GM23248 (cell line): ENCODE data around the gene COL19A1. TPM values are rescaled to one million over a fixed set of nuclear protein-coding genes. Genes with fewer than 3 reads are reported as not detected.

Experiments used
- DNase-seq: peaks from one replicate; pipeline ENCODE4 v3.0.0-alpha.2; 2015
- H2AFZ ChIP-seq: fragments of 200-600 bp; sonication (generic); 2 replicates; pipeline ENCODE4 v1.6.1; 2016; ENCODE audit warnings: antibody characterized with exemption
- H3F3A ChIP-seq: fragments of 200-600 bp; sonication (generic); 2 replicates; pipeline ENCODE4 v1.6.1; 2016; ENCODE audit warnings: mild to moderate bottlenecking, antibody characterized with exemption, mixed run types; ENCODE audit not compliant: insufficient read depth
- H3K27ac ChIP-seq: fragments of 200-600 bp; sonication (generic); 2 replicates; pipeline ENCODE4 v1.5.1; 2016; ENCODE audit warnings: mild to moderate bottlenecking
- H3K27me3 ChIP-seq: fragments of 200-600 bp; sonication (generic); replicated peaks from 2 replicates; pipeline ENCODE4 v1.6.1; 2016; ENCODE audit warnings: mild to moderate bottlenecking; ENCODE audit not compliant: insufficient read depth
- H3K36me3 ChIP-seq: fragments of 200-600 bp; sonication (generic); 2 replicates; pipeline ENCODE4 v1.6.1; 2016; ENCODE audit warnings: low read depth, mild to moderate bottlenecking
- H3K4me1 ChIP-seq: fragments of 200-600 bp; sonication (generic); 2 replicates; pipeline ENCODE4 v1.6.1; 2016; ENCODE audit warnings: mild to moderate bottlenecking; ENCODE audit not compliant: insufficient read depth
- H3K4me2 ChIP-seq: fragments of 200-600 bp; sonication (generic); one replicate; pipeline ENCODE4 v1.6.1; 2016; ENCODE audit warnings: mild to moderate bottlenecking; ENCODE audit not compliant: unreplicated experiment
- H3K4me3 ChIP-seq: fragments of 200-600 bp; sonication (generic); 2 replicates; pipeline ENCODE4 v1.5.1; 2016; ENCODE audit warnings: mild to moderate bottlenecking
- H3K79me2 ChIP-seq: fragments of 200-600 bp; sonication (generic); 2 replicates; pipeline ENCODE4 v1.6.1; 2016; ENCODE audit warnings: mild to moderate bottlenecking; ENCODE audit not compliant: insufficient read depth
- H3K9ac ChIP-seq: fragments of 200-600 bp; sonication (generic); 2 replicates; pipeline ENCODE4 v1.6.1; 2016; ENCODE audit warnings: mild to moderate bottlenecking
- H3K9me2 ChIP-seq: fragments of 200-600 bp; sonication (generic); 2 replicates; pipeline ENCODE4 v1.6.1; 2016; ENCODE audit warnings: mixed run types, mild to moderate bottlenecking, moderate library complexity; ENCODE audit not compliant: insufficient read depth
- H3K9me3 ChIP-seq: fragments of 200-600 bp; sonication (generic); one replicate; pipeline ENCODE4 v1.6.1; 2017; ENCODE audit warnings: low read depth
- H4K20me1 ChIP-seq: fragments of 200-600 bp; sonication (generic); 2 replicates; pipeline ENCODE4 v1.6.0; 2016; ENCODE audit not compliant: insufficient read depth
- EZH2 ChIP-seq: fragments of 200-600 bp; sonication (generic); IDR thresholded peaks from 2 replicates; pipeline ENCODE4 v1.6.1; 2018; ENCODE audit warnings: antibody characterized with exemption, mild to moderate bottlenecking; ENCODE audit not compliant: insufficient read depth, poor library complexity, severe bottlenecking
- EZH2phosphoT487 ChIP-seq: fragments of 200-600 bp; sonication (generic); IDR thresholded peaks from 2 replicates; pipeline ENCODE4 v1.6.1; 2018; ENCODE audit warnings: antibody characterized with exemption, moderate library complexity, mild to moderate bottlenecking, low read depth; ENCODE audit not compliant: insufficient read depth
- WGBS, 2 experiments: methylation state at CpG; one replicate each; pipeline ENCODE4 v1.1.6; 2015 to 2017; ENCODE audit warnings: low lambda C conversion rate in 2 of 2, low coverage in 1 of 2; ENCODE audit errors: missing lambda C conversion rate in 2 of 2; 5-methylcytosine and 5-hydroxymethylcytosine counted together
- in situ Hi-C: fragments of 300-500 bp; cut with MboI; formaldehyde crosslinking; loops from 2 replicates; pipeline ENCODE4 v1.15.0; 2020
- polyA plus RNA-seq: library from polyadenylated mRNA; unstranded; fragments of >200 nt; fragmentation: Nextera tagmentation; extraction: Ambion mirVana; gene quantifications from 2 replicates; pipeline ENCODE4 v1.2.1, GENCODE V29; 2016
- total RNA-seq: library from RNA; depleted of rRNA; stranded (reverse); fragments of >200 nt; shearing (Covaris generic); gene quantifications from 2 replicates; pipeline ENCODE4 v1.2.3, GENCODE V29; 2014

COL19A1 gene
- total and polyA plus RNA-seq, 2 experiments from 2014 or later: not detected

DNA sequence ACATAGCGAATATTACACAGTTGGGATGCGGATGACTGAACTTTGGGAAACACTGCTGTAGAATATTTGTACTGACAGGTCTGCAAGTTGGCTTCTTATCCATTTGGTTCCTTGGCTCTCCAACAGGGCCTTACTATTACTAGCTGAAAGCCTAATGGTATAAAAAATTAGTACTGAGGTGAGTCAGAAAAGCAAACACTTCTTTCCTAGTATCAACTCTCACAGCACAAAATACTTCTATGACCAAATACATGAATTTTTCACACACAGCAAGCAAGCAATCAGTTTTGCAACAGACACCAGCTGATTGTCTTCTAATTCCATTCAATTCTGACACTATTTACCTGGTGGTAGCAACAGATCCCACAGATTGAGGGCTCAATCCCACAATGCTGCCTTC, 268.2 kb downstream of the COL19A1 start:
- no peaks in the 10 kb centered on the region for H3K79me2 ChIP-seq
- in situ Hi-C loops: no loop called here
- H3K4me2 ChIP-seq: no peak overlapping the region
- no peaks in the 10 kb centered on the region for H3F3A ChIP-seq
- peaks cover 5% of the 10 kb centered on the region; the same call in 1 of the 2 replicates for H3K4me1 ChIP-seq
- H3K4me3 ChIP-seq: no peak overlapping the region
- H2AFZ ChIP-seq: no peak overlapping the region
- H3K27ac ChIP-seq: no peak overlapping the region
- no peaks in the 10 kb centered on the region for H4K20me1 ChIP-seq
- H3K9me3 ChIP-seq: no peaks in the 10 kb centered on the region
- no peaks in the 10 kb centered on the region for H3K27me3 ChIP-seq
- no peak for TF ChIP-seq EZH2phosphoT487
- no peak for TF ChIP-seq EZH2
- 78 to 81% methylated on average over 2 of the region's 2 CpGs for WGBS, 2 experiments
- no peak overlapping the region for H3K9ac ChIP-seq
- DNase-seq: no peak
- H3K36me3 ChIP-seq: no peaks in the 10 kb centered on the region
- H3K9me2 ChIP-seq: no peaks in the 10 kb centered on the region

DNA sequence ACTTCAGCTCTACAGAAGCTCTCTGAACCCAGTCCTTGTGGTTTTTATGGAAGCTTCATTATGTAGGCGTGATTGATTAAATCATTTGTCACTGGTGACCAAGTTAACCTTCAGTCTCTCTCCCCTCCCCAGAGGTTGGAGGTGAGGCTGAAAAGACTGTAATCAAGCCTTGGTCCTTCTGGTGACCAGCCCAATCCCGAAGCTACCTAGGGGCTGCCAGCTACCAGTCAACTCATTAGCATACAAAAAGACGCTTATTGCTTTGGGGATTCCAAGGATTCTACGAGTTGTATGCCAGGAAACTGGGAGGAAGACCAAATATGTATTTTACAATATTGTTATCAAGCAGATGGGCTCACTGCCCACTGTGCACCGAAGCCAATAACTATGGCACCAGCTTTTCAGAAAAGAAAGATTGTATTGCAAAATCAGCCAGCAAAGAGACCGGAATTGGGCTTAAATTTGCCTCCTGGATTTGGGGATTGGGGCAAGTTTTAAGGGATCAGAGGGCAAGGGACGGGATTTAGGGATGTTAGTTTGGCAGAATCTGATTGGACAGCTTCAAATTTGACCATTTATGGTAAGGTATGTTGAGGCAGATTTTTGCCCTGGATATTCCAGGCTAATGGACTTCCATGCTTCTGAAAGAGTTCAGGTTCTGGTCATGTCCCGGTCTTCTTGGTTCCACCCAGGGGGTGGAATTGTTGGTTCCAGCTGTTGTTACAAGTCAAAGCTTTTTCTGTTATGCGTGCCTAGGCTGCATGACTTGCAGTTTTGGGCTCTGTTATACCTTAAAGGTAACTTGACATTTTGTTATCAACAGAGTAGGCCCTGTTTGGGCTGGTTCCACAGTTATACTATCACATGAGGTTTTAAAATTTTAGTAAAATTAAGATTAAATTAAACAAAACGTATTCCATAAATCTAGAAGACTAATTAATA, 269.1 kb downstream of the COL19A1 start:
- in situ Hi-C loops: no loop called here
- no peak overlapping the region for H3K27ac ChIP-seq
- WGBS, 2 experiments: 45 to 53% methylated on average over 10 of the region's 10 CpGs
- no peaks in the 10 kb centered on the region for H3K36me3 ChIP-seq
- no peak for DNase-seq
- no peak for TF ChIP-seq EZH2
- TF ChIP-seq EZH2phosphoT487: no peak
- H3F3A ChIP-seq: no peaks in the 10 kb centered on the region
- H3K4me2 ChIP-seq: no peak overlapping the region
- no peak overlapping the region for H3K9ac ChIP-seq
- H2AFZ ChIP-seq: no peak overlapping the region
- no peaks in the 10 kb centered on the region for H3K9me2 ChIP-seq
- peaks cover 5% of the 10 kb centered on the region; the same call in 1 of the 2 replicates for H3K4me1 ChIP-seq
- no peaks in the 10 kb centered on the region for H3K27me3 ChIP-seq
- H4K20me1 ChIP-seq: no peaks in the 10 kb centered on the region
- H3K9me3 ChIP-seq: no peaks in the 10 kb centered on the region
- no peak overlapping the region for H3K4me3 ChIP-seq
- H3K79me2 ChIP-seq: no peaks in the 10 kb centered on the region

DNA sequence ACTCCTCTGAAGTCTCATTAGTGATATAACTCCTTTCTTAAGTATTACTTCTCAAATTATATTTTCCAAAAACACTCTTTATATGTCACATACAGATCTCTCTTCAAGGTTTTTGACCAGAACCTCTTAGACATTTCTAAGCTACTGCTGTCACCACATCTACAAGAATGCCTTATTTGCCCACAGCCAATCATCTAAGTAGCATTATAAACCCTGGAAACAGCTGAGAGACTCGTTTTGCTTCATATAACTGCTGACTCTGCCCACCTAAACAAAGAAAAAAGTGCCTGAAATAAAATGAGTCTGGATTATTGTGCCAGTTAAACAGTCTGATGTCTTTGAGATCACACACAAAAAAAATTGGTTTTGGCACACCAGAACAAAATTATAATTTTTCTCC, 270.6 kb downstream of the COL19A1 start:
- H3K27me3 ChIP-seq: no peaks in the 10 kb centered on the region
- H3K4me3 ChIP-seq: no peak overlapping the region
- in situ Hi-C loops: no loop called here
- 0 to 6% methylated on average over 1 of the region's 1 CpG for WGBS, 2 experiments
- H3K79me2 ChIP-seq: no peaks in the 10 kb centered on the region
- no peak overlapping the region for H3K27ac ChIP-seq
- no peaks in the 10 kb centered on the region for H3K9me2 ChIP-seq
- no peak overlapping the region for H3K4me2 ChIP-seq
- no peak for DNase-seq
- H3K9ac ChIP-seq: no peak overlapping the region
- H3K9me3 ChIP-seq: no peaks in the 10 kb centered on the region
- no peaks in the 10 kb centered on the region for H3K4me1 ChIP-seq
- no peaks in the 10 kb centered on the region for H3K36me3 ChIP-seq
- H3F3A ChIP-seq: no peaks in the 10 kb centered on the region
- no peak overlapping the region for H2AFZ ChIP-seq
- TF ChIP-seq EZH2phosphoT487: no peak
- TF ChIP-seq EZH2: no peak
- no peaks in the 10 kb centered on the region for H4K20me1 ChIP-seq

DNA sequence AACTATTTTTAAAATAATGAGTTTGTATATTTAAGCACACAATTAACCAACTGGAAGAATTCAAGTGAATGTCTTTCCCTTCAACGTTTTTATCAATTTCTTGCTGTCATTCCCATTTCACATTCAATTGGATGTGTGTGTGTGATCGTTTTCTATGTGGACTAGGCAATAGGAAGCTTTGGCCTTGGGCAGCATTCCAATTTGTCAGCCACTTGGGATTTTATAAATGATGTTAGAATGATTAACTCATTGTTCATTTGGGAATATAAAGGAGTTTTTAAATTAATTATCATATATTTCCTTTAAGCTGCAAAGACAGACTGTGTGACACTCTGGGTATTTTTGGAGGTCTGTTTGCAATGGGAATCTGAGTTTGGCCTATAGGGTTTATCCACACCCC, 274.1 kb downstream of the COL19A1 start:
- no peak overlapping the region for H3K4me2 ChIP-seq

More for the DNA sequence above, 274.1 kb downstream of the COL19A1 start:
- Histone ChIP-seq H3K9me3 (no peaks in the 10 kb centered on the region), H3K4me3 (no peak overlapping the region), H3K9me2 (no peaks in the 10 kb centered on the region), H3F3A (no peaks in the 10 kb centered on the region), H3K9ac (no peak overlapping the region), H2AFZ (no peak overlapping the region), H4K20me1 (no peaks in the 10 kb centered on the region), H3K79me2 (no peaks in the 10 kb centered on the region), H3K36me3 (no peaks in the 10 kb centered on the region), H3K27ac (no peak overlapping the region), H3K27me3 (no peaks in the 10 kb centered on the region), H3K4me1 (no peaks in the 10 kb centered on the region)
- 9 to 14% methylated on average over 2 of the region's 2 CpGs for WGBS, 2 experiments
- no peak for TF ChIP-seq EZH2
- TF ChIP-seq EZH2phosphoT487: no peak
- in situ Hi-C loops: no loop called here
- DNase-seq: no peak
